SHP77 treated with DMSO at 0.1 percent for 48 hours (cell line): ENCODE results near the gene OLFML2A.
"Not testable (repeated sequence)": the region's sequence is repeated elsewhere in the genome, so short reads cannot be mapped to it uniquely, and the experiment has no call there.

ENCODE experiments used
- DNase-seq: peaks from one replicate; lab custom pipeline; 2025; lab: John Stamatoyannopoulos, UW

The OLFML2A gene

GRCh38 chr9:124828489-124829333, 51.8 kb downstream of the OLFML2A start:
- DNase-seq: no peak

GRCh38 chr9:124829334-124829669, 52.4 kb downstream of the OLFML2A start:
- DNase-seq: no peak

- no peak for DNase-seq
Observed at GRCh38 chr9:124830593-124830992, 53.7 kb downstream of the OLFML2A start.

- DNase-seq: no peak
Observed at GRCh38 chr9:124831642-124832364, 54.9 kb downstream of the OLFML2A start.

- DNase-seq: no peak
Observed at GRCh38 chr9:124834591-124834990, 57.7 kb downstream of the OLFML2A start.

- DNase-seq: peak; percentile 72
Observed at GRCh38 chr9:124835026-124835557, 58.2 kb downstream of the OLFML2A start.

- not testable (repeated sequence) for DNase-seq
Observed at GRCh38 chr9:124838132-124838531, 61.2 kb downstream of the OLFML2A start.

- DNase-seq: not testable (repeated sequence)
Observed at GRCh38 chr9:124838567-124839275, 61.8 kb downstream of the OLFML2A start.

GRCh38 chr9:124839612-124840299, 62.8 kb downstream of the OLFML2A start:
- DNase-seq: peak; percentile 84

GRCh38 chr9:124840300-124840833, 63.4 kb downstream of the OLFML2A start:
- DNase-seq: no peak

- DNase-seq: no peak
Observed at GRCh38 chr9:124841075-124841821, 64.3 kb downstream of the OLFML2A start.

- DNase-seq: no peak
Observed at GRCh38 chr9:124843456-124844034, 66.6 kb downstream of the OLFML2A start.

GRCh38 chr9:124844291-124844690, 67.4 kb downstream of the OLFML2A start:
- no peak for DNase-seq

- not testable (repeated sequence) for DNase-seq
Observed at GRCh38 chr9:124846467-124846866, 69.5 kb downstream of the OLFML2A start.

- DNase-seq: no peak
Observed at GRCh38 chr9:124846969-124847368, 70.0 kb downstream of the OLFML2A start.

GRCh38 chr9:124849801-124850200, 72.9 kb downstream of the OLFML2A start:
- no peak for DNase-seq

- no peak for DNase-seq
Observed at GRCh38 chr9:124852121-124852828, 75.3 kb downstream of the OLFML2A start.

GRCh38 chr9:124852829-124853531, 76.0 kb downstream of the OLFML2A start, which contains the start of gene WDR38:
Gene WDR38 (plus strand): TSS chr9:124853460. CDS start chr9:124853532, 72 bp downstream.
- peak; percentile 45 for DNase-seq

- no peak for DNase-seq
Observed at GRCh38 chr9:124853605-124854143, 76.7 kb downstream of the OLFML2A start.
